RPMI7951 (cell line): Measurements from ENCODE around the gene TRIM41. TPM values are rescaled to one million over a fixed set of nuclear protein-coding genes. Genes with fewer than 3 reads are reported as not detected.
A peak's percentile ranks its signal among the peaks of the same experiment; 100 is the strongest.

Experiments
- DNase-seq: peaks from one replicate; pipeline ENCODE4 v3.0.0-alpha.2; 2012; ENCODE audit warnings: low read depth
- total RNA-seq: library from RNA; depleted of rRNA; stranded (reverse); fragments of >200 nt; shearing (Covaris generic); gene quantifications from 2 replicates; pipeline ENCODE4 v1.2.3, GENCODE V29; 2014

The TRIM41 gene
- total RNA-seq, 1 experiment from 2014 or later: 4.9 TPM

GRCh38 chr5:181231432-181231831, 8.4 kb downstream of the TRIM41 start:
- DNase-seq: no peak

- DNase-seq: no peak
Measured at GRCh38 chr5:181232593-181232992, 9.5 kb downstream of the TRIM41 start.

GRCh38 chr5:181233088-181233800, 10.2 kb downstream of the TRIM41 start:
- DNase-seq: no peak

- DNase-seq: no peak
Measured at GRCh38 chr5:181233801-181234454, 10.8 kb downstream of the TRIM41 start.

- DNase-seq: no peak
Measured at GRCh38 chr5:181234455-181235306, 11.6 kb downstream of the TRIM41 start.

- no peak for DNase-seq
Measured at GRCh38 chr5:181235323-181235688, 12.2 kb downstream of the TRIM41 start.

- DNase-seq: no peak
Measured at GRCh38 chr5:181235689-181236366, 12.7 kb downstream of the TRIM41 start.

- DNase-seq: no peak
Measured at GRCh38 chr5:181236471-181236870, 13.4 kb downstream of the TRIM41 start.

GRCh38 chr5:181236954-181237641, 14.0 kb downstream of the TRIM41 start:
- no peak for DNase-seq

GRCh38 chr5:181237729-181238385, 14.8 kb downstream of the TRIM41 start:
- no peak for DNase-seq

- no peak for DNase-seq
Measured at GRCh38 chr5:181239062-181239663, 16.1 kb downstream of the TRIM41 start.

- peak; percentile 67 for DNase-seq
Measured at GRCh38 chr5:181241393-181241975, 18.4 kb downstream of the TRIM41 start.

GRCh38 chr5:181242031-181242451, 19.0 kb downstream of the TRIM41 start:
- DNase-seq: no peak

GRCh38 chr5:181243018-181243563, 20.0 kb downstream of the TRIM41 start:
- DNase-seq: no peak

- DNase-seq: peak; percentile 86
Measured at GRCh38 chr5:181243564-181244343, 20.7 kb downstream of the TRIM41 start, which contains the start of gene RACK1. Gene RACK1, minus strand, starts transcription at chr5:181243906. Its CDS starts 106 bp downstream, at chr5:181243800.

- no peak for DNase-seq
Measured at GRCh38 chr5:181245427-181246275, 22.6 kb downstream of the TRIM41 start.

- peak; percentile 88 for DNase-seq
Measured at GRCh38 chr5:181246276-181247049, 23.4 kb downstream of the TRIM41 start.
